ENCODE data around the gene NEMP1.

Gene NEMP1

DNA sequence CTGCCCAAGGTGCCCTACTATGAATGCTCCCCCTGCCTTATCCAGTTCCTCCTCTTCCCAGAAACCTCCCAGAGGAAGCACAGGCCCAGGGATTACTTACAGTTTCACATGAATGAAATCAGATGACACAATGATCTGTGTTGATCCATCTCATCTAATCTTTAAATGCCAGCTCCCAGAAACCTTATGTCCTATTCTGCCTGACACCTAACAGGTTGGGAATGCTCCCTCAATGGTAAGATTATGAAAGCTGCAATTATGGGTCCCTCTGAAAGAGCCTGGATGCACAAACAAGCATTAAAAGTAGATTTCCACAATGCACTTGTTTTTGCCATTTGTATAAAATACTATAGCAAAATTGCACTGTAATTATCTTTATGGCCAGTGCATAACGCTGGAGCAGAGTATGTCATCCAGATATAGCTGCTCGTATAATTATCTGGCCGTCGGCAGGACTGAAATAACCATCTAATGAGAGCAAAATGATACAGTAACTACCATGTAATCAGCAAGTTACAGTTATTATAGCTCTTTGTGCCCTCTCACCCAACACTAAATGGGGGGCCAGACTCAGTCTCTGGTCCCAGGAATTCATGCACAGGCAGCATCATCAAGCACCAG lies 67.9 kb downstream of the NEMP1 start:
- CTCF ChIA-PET = interaction anchor here (1.3 kb wide), 1 partner anchor 9 kb away, joined by 5 read pairs; no protein-coding TSS in a partner anchor
- TF ChIP-seq, protein P1, sequence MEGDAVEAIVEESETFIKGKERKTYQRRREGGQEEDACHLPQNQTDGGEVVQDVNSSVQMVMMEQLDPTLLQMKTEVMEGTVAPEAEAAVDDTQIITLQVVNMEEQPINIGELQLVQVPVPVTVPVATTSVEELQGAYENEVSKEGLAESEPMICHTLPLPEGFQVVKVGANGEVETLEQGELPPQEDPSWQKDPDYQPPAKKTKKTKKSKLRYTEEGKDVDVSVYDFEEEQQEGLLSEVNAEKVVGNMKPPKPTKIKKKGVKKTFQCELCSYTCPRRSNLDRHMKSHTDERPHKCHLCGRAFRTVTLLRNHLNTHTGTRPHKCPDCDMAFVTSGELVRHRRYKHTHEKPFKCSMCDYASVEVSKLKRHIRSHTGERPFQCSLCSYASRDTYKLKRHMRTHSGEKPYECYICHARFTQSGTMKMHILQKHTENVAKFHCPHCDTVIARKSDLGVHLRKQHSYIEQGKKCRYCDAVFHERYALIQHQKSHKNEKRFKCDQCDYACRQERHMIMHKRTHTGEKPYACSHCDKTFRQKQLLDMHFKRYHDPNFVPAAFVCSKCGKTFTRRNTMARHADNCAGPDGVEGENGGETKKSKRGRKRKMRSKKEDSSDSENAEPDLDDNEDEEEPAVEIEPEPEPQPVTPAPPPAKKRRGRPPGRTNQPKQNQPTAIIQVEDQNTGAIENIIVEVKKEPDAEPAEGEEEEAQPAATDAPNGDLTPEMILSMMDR (conservative IDR thresholded peaks at IDR 0.05; ENCODE audit: low read depth) = no peak
- DNase-seq (ENCODE audit: low spot score) = no peak
- POLR2A ChIA-PET (ENCODE audit: low non-redundant PET) = no interaction called here
- H3K27ac ChIP-seq = no peak overlapping the region

DNA sequence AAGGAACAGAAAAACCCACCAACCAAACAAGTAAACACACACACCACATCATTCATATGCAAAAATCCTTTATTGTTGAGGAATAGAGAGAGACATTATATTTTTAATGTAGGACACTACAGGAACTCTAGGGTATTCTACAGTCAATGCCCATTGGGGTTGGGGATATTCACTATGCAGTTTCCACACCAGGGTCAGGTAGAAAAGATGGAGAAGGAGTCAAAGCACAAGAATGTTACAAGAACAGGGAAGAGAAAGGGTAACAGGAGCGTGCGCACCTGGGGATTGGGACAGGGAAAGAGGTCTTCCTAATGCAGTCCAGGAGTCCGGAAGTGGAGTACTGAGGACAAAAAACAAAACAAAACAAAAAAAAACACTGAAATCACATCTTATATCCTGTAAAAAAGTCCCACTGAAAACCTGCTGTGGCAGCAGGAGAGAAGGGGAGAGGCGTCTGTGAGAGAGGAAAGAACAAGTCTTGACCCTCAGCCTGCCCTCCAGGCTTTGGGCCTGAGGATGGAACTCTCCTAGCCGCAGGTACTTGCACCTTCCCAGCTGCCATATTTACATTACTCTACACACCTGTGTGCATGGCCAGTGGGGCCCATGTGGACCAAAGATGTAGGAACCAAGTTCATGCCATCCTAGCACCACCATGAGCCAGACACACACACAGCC lies 68.5 kb downstream of the NEMP1 start:
- TF ChIP-seq, protein P1 (conservative IDR thresholded peaks at IDR 0.05; ENCODE audit: low read depth) = no peak
- no peak overlapping the region for H3K27ac ChIP-seq
- DNase-seq (ENCODE audit: low spot score) = no peak
- POLR2A ChIA-PET (ENCODE audit: low non-redundant PET) = no interaction called here
- CTCF ChIA-PET = interaction anchor here (1.3 to 1.5 kb wide), 2 partner anchors 9 to 23 kb away, joined by 4 to 5 read pairs; no protein-coding TSS in a partner anchor

DNA sequence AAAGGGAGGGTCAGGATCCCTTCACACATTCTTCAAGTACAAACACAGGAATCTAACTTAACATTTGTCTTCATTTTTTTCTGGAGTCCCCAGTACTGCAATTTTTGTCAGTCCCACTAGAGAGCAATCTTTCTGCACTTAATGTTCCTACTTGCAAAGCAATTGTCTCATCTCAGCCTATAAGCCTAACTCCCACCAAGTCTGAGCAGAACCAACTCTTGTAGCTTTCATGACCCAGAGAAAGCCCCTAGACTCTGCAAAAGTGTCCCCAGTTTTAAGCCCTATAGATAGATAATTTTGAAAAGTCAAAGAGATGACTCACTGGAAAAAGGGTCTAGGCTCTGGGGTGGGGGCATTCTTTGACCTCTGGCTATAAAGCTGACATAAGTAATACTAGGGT lies 70.4 kb downstream of the NEMP1 start:
- DNase-seq (ENCODE audit: low spot score) = peak; percentile 57
- CTCF ChIA-PET = interaction anchor here (0.5 to 1.5 kb wide), 8 partner anchors 9 to 171 kb away, joined by 3 to 6 read pairs (median 4); partner anchors contain the start of gene STAT6
- no peak overlapping the region for H3K27ac ChIP-seq
- POLR2A ChIA-PET (ENCODE audit: low non-redundant PET) = no interaction called here
- TF ChIP-seq, protein P1 (conservative IDR thresholded peaks at IDR 0.05; ENCODE audit: low read depth) = peak; percentile 79

DNA sequence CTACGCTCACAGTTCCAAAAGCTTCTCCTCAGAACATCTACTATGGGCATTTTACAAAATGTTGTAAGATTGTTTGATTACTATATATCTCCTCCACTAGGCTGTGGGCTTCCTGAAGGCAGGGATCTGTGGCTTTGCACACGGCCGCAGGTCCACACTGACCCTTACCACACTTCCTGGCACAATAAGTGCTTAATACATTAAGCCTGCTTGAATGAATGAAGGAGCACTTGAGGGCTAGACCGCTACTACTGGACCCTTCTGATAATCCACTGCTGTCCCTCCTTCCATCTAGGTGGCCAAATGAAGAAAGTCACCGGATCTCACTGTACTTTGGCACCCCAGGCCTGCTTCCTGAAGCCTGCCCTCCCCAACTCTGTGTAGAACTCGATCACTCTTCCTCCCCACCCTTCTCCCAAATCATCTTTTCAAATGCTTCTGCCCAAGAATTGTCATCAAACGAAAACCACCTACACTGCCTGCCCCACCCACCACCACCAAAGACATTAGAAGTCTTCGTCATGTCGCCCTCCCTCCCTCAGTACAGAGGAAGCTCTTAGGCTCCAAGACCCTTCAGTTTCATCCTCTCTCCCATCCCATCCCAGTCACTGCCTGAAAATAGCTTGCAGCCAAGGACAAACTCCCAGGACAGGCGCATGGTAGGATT lies 71.6 kb downstream of the NEMP1 start:
- H3K27ac ChIP-seq = peak overlapping the region; percentile 71
- DNase-seq (ENCODE audit: low spot score) = no peak
- TF ChIP-seq, protein P1 (conservative IDR thresholded peaks at IDR 0.05; ENCODE audit: low read depth) = peak; percentile 53
- ChIA-PET CTCF (interaction anchor here (0.6 to 1.1 kb wide), 6 partner anchors 9 to 105 kb away, joined by 3 to 4 read pairs (median 4); partner anchors contain the start of gene TAC3), POLR2A (ENCODE audit: low non-redundant PET) (no interaction called here)

DNA sequence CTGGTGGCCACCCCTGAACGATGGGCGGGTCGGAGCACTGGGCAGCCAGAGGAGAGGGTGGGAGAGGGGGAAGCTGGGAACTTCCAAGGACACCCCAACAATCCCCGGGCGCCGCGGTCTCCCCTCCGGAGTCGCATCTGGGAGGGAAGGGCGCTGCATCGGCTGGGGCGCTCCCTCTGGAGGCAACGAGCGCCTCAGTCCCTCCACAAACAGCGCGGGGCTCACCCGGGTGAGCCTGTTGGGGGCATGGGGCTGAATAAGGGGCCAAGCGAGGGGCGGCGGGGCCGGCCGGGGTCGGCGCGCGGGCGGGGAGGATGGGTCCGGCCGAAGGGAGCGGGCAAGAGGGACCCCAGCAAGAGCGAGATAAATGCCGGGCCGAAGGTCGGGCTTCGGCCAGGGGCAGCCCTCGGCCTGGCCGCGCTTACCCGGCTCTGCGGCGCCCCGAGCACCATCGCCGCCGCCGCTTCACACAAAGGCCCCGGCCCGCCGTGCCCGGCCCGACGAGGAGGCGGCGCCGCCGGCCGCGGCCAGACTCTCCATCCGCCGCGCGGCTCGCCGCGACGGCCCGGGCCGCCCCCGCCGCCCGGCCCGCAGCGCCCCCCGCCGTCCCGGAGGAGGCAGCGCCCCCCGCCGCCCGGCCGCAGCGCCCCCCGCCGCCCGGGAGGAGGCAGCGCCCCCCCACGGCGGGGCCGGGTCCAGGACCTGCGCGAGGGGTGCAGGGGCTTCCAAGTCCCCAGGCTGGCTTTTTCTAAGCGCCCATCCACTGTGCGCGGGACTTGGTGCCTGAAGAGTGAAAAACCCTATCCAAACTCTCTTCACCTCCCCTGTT lies 72.4 kb downstream of the NEMP1 start, which contains the start of gene ZBTB39:
Gene ZBTB39 (minus strand): TSS at position 567 of the 829 bp plus-strand sequence. CDS start 1,629 bp downstream, outside the sequence.
- TF ChIP-seq, protein P1 (conservative IDR thresholded peaks at IDR 0.05; ENCODE audit: low read depth) = peak; percentile 98
- POLR2A ChIA-PET (ENCODE audit: low non-redundant PET) = no interaction called here
- CTCF ChIA-PET = interaction anchor here (0.6 to 1.1 kb wide), 6 partner anchors 13 to 199 kb away, joined by 3 to 5 read pairs (median 4); no protein-coding TSS in a partner anchor
- DNase-seq (ENCODE audit: low spot score) = peak; percentile 85
- peak within 1 kb of the TSS; percentile 71 for H3K27ac ChIP-seq

All from RWPE1 (cell line).